ENCODE results near the gene SLC41A1. TPM values are rescaled to one million over a fixed set of nuclear protein-coding genes. Genes with fewer than 3 reads are reported as not detected.
A peak's percentile ranks its signal among the peaks of the same experiment; 100 is the strongest.
"Not testable (repeated sequence)": the region's sequence is repeated elsewhere in the genome, so short reads cannot be mapped to it uniquely, and the experiment has no call there.

Gene SLC41A1
- total RNA-seq (2014; rRNA removed; shearing (Covaris generic)) = 8.2 and 15.7 TPM in 2 replicates

GRCh38 chr1:205812878-205813754 is at the start of gene SLC41A1:
Gene SLC41A1, minus strand, starts transcription at chr1:205813198. Its CDS starts 2,757 bp downstream, at chr1:205810441.
- DNase-seq (ENCODE audit: low spot score) = peak; percentile 86

- no peak for DNase-seq (ENCODE audit: low spot score)
These were observed 48.5 kb upstream of the SLC41A1 start for GRCh38 chr1:205861540-205861939.

- no peak for DNase-seq (ENCODE audit: low spot score)
These were observed 45.4 kb upstream of the SLC41A1 start for GRCh38 chr1:205858141-205858961.

- DNase-seq (ENCODE audit: low spot score) = not testable (repeated sequence)
These were observed 44.5 kb upstream of the SLC41A1 start for GRCh38 chr1:205857501-205857900.

- no peak for DNase-seq (ENCODE audit: low spot score)
These were observed 43.4 kb upstream of the SLC41A1 start for GRCh38 chr1:205856433-205856832.

GRCh38 chr1:205852969-205853368 is 40.0 kb upstream of the SLC41A1 start:
- no peak for DNase-seq (ENCODE audit: low spot score)

- DNase-seq (ENCODE audit: low spot score) = no peak
These were observed 39.0 kb upstream of the SLC41A1 start for GRCh38 chr1:205851993-205852392.

GRCh38 chr1:205849619-205850355 is 36.8 kb upstream of the SLC41A1 start, which contains the start of gene PM20D1:
Gene PM20D1, minus strand, starts transcription at chr1:205850132. Its CDS starts 60 bp downstream, at chr1:205850072.
- DNase-seq (ENCODE audit: low spot score) = no peak

- DNase-seq (ENCODE audit: low spot score) = no peak
These were observed 30.2 kb upstream of the SLC41A1 start for GRCh38 chr1:205843036-205843859.

- DNase-seq (ENCODE audit: low spot score) = no peak
These were observed 29.2 kb upstream of the SLC41A1 start for GRCh38 chr1:205842229-205842628.

GRCh38 chr1:205840146-205840923 is 27.3 kb upstream of the SLC41A1 start:
- DNase-seq (ENCODE audit: low spot score) = no peak

- no peak for DNase-seq (ENCODE audit: low spot score)
These were observed 24.5 kb upstream of the SLC41A1 start for GRCh38 chr1:205837382-205837970.

GRCh38 chr1:205834751-205835150 is 21.8 kb upstream of the SLC41A1 start:
- DNase-seq (ENCODE audit: low spot score) = no peak

- DNase-seq (ENCODE audit: low spot score) = no peak
These were observed 19.3 kb upstream of the SLC41A1 start for GRCh38 chr1:205832326-205832751.

GRCh38 chr1:205827623-205828022 is 14.6 kb upstream of the SLC41A1 start:
- no peak for DNase-seq (ENCODE audit: low spot score)

- no peak for DNase-seq (ENCODE audit: low spot score)
These were observed 14.0 kb upstream of the SLC41A1 start for GRCh38 chr1:205826995-205827394.

- DNase-seq (ENCODE audit: low spot score) = no peak
These were observed 13.2 kb upstream of the SLC41A1 start for GRCh38 chr1:205826016-205826806.

GRCh38 chr1:205824180-205824579 is 11.2 kb upstream of the SLC41A1 start:
- DNase-seq (ENCODE audit: low spot score) = no peak

- not testable (repeated sequence) for DNase-seq (ENCODE audit: low spot score)
These were observed 10.3 kb upstream of the SLC41A1 start for GRCh38 chr1:205823260-205823659.
